ENCODE data around the gene ENOPH1.
"Not testable (repeated sequence)": the region's sequence is repeated elsewhere in the genome, so short reads cannot be mapped to it uniquely, and the experiment has no call there.

The ENOPH1 gene

DNA sequence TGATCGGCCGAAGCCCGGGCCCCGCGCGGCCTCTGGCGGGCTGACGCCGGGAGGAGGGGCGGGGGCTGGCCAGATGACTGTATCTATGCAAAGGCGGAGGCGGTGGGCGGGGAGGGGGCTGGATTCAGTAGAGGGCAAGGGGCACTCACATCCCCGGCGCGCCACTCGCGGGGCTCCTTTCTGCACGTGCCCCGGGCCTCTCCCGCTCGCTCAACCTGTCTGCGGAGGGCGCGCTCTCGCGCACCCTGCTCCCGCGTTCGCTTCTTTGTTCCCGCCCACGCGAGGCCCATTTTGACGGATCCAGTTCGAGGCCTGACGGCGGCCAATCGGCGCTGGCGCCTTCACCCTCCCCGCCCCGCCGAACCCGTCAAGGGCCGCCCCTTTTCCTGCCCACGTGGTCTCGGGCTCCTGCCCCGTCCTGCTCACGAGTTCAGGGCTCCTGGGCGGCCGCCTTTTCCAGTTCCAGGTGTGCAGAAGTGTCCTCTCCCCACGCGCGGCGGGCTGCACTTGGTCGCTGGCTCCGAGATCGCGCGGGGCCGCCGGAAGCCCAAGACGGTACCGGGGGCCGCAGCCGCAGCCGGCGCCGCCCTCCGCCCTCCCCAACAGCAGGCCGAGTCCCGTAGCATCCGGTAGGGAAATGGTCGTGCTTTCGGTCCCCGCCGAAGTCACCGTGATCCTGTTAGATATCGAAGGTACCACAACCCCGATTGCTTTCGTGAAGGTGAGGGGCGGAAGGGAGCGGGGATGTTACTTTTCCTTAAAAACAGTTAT is at the start of gene ENOPH1, which contains the start of gene HNRNPDL:
Gene ENOPH1, plus strand, starts transcription at position 398 of the 771 bp plus-strand sequence. Its CDS starts 240 bp downstream, at position 638.
Gene HNRNPDL, minus strand, starts transcription at position 270 of the 771 bp plus-strand sequence. CDS start 772 bp downstream, outside the sequence.
- DNase-seq: peak; percentile 99

DNA sequence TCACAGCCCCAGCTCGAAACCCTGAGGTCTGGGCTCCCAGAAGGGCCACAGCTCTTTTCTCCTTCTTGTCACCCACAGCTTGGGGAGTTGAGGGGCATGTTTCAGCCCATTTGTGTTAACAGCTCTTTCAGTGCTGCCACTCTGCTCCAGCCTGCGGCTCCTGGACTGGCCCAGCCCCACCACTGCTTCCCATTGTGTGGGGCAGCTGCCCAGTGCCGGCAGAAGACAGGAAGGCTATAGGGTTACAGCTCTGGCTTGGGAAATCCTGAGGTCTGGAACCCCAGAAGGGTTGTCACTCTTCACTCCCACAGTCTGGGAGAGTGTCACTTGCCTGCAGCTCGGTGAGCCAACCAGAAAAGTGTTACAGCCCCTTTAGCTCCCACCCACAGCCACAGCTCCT is 49.6 kb upstream of the ENOPH1 start:
- no peak for DNase-seq

DNA sequence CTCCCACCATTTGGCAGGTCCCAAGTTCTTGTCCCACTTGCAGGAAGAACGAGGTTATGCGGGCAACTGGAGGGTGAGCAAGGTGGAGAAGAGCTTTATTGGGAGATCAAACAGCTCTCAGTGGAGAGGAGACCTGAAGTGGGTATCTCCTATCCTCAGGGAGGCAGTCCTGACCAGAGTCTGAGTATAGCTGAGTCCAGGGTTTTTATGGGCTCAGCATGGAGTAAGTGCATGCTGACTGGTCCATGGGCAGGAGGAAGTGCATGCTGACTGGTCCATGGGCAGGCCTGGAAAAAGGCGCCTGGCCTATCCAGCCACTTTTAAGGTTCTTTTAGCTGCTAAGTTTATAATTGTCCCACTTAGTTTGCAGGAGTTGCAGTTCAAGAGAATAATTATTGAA is 49.2 kb upstream of the ENOPH1 start:
- DNase-seq: no peak

DNA sequence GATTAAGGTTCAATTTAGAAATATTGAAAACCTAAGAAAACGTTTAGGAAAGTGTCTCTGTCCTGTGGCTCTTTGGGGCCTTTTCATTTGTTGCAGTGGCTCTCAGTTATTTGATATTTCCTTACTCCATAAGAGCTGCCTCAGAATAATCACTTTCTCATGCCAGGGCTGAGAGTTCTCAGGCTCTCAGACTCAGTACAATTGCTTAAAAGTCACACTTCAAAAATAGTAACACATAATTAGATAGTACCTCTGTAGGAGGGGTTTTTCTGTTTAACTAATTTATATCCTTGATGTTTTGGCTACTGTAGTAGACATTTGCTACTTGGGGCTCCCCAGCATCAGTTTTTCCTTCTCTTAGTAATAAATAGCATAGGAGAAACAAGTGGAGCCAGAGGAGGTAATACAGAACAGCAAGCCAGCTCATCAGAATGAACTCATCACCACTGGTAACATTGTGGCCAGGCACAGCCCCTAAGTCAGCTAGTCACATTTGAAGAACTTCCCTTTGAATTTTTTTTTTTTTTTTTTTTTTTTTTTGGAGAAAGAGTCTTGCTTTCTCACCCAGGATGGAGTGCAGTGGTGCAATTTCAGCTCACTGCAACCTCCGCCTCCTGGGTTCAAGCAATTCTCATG is 48.6 kb upstream of the ENOPH1 start:
- DNase-seq: no peak

DNA sequence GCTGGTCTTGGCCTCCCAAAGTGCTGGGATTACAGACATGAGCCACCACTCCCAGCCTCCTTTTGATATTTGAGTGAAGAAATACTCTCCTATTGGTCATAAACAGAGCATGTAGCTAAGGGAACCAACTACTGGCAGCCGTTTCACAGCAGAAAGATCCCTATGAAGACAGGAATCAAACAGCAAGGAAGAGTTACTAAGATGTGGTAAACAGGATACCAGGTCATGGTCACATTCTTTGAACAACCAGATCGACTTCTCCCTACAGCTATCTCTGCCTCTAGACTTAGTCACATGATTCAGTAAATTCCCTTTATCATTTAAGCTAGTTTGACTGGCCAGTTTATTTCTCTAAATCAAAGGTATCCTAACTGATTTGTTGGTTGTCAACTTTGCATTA is 47.6 kb upstream of the ENOPH1 start:
- DNase-seq: no peak

DNA sequence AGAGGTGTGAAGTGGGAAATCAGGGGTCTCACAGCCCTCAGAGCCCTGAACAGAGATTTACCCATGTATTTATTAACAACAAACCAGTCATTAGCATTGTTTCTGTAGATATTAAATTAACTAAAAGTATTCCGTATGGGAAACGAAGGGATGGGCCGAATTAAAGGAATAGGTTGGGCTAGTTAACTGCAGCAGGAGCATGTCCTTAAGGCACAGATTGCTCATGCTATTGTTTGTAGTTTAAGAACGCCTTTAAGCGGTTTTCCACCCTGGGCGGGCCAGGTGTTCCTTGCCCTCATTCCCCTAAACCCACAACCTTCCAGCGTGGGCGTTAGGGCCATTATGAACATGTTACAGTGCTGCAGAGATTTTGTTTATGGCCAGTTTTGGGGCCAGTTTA is 44.1 kb upstream of the ENOPH1 start:
- not testable (repeated sequence) for DNase-seq

DNA sequence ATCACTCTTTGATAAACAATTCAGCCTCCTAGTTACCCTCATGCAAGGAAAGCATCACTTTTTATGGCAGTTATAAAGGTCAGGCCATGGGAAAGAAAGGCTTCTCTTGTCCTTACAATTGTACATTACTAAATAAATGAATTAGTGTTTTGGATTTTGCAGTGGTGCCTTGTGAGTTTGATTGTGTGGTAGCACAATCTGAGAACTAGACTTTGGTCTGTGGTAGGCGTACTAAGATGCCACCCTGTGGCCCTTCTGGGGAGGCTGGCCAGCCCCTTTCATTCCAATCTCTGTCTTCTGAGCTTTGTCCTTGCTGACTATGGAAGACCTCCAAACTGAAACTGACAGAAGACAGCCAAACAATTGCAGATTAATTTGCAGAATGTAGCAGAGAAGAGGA is 42.0 kb upstream of the ENOPH1 start:
- DNase-seq: peak; percentile 43

DNA sequence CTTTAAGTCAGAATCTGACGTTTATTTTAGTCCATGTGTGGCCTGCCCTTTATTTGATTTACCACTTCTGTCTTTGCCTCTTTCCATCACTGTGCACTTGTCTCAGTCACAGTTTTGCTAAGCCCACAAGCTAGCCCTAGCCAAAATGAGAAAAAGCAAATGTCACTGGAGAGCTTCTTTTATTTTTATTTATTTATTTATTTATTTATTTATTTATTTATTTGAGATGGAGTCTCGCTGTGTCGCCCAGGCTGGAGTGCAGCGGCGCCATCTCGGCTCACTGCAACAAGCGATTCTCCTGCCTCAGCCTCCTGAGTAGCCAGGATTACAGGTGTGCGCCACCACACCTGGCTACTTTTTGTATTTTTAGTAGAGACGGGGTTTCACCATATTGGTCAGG is 40.3 kb upstream of the ENOPH1 start:
- DNase-seq: not testable (repeated sequence)

DNA sequence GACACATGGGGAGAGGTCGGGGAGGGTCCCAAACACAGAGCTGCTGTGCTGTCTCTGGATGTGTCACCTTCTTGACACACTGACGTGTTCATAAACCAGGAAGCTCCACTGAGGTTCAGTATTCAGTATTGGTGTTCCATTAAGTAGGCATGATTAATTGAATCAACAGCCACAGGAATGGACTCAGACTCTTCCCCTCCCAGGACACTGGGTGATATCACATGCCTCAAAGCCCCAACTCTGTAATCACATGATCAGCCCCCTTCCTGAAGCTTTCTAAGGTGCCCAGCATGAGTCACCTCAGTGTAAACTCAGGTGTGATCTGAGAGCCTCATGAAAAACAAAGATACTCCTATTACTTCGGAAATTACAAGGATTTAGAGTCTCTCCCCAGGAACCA is 35.5 kb upstream of the ENOPH1 start:
- DNase-seq: no peak

DNA sequence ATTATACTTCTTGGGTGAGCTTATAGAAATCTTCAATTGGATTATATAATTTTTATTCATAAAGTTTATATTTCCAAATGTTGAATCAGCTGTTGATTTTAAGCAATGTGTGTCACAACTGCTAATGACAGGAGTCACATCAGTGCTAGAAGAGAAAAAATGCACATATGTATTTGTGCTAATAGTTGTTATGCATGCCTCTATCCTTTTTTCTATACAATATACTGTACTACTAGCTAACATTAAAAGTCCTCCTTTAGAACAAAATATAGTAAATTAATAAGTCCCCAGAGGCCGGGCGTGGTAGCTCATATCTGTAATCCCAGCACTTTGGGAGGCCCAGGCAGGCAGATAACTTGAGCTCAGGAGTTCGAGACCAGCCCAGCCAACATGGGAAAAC is 32.9 kb upstream of the ENOPH1 start:
- DNase-seq: peak; percentile 40

DNA sequence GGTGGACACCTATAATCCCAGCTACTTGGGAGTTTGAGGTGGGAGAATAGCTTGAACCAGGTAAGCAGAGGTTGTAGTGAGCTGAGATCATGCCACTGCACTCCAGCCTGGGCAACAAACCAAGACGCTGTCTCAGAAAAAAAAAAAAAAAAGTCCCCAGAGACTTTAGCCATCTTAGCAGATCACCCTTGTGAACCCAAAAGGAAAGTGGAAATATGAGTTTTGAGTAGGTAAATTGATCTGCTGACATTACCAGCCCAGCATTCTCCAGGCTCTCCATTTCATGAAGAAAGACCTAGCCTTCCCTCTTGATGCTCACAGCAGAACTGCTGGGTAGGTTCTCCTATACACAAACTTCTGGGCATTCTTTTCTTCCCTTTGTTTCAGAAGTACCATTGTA is 32.1 kb upstream of the ENOPH1 start:
- DNase-seq: no peak

DNA sequence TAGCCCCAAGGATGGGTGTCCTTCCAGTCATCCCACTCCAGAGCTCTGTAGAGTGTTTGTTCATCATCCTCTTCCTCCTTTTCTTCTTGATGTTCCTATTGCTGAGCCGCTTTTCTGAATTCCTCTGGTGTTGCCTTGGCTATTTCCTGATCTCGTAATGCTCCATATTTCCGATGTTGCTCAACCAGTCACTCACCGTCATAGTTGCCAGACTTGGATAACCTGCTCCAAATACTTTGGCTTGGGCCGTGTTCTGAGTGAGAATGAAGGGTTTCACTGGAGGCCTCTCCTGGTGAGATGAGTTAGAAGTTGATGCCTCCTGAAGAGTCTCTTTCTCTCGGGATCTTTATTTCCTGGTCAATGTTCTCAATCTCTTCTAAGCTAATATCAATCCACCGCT is 28.8 kb upstream of the ENOPH1 start:
- no peak for DNase-seq

DNA sequence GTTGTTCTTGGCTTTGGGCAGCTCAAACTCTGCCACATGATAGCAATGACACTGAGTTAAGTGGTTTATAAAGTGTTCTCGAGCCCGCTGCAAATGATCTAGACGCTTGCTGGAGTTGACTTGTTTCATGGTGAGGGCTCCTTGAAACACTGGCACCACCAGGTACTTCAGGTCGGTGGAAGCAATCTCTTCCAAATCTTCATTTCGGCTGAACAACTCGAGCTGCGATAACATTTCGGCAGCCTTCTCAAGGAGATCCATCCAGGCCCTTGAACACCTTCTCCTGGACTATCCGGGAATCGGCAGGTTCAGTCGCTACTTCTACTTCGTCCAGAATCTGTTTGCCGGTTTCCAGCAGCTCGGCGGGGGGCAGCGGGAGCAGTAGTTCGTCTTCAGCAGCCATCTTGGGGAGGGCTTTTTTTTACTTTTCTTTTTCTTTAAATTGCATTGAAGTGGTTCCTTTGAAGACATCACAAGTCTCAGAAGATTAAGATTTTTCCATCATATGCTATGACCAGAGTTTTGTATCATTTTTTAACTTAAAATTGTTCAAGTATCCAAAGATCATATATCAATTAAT is 28.1 kb upstream of the ENOPH1 start:
- DNase-seq: no peak

DNA sequence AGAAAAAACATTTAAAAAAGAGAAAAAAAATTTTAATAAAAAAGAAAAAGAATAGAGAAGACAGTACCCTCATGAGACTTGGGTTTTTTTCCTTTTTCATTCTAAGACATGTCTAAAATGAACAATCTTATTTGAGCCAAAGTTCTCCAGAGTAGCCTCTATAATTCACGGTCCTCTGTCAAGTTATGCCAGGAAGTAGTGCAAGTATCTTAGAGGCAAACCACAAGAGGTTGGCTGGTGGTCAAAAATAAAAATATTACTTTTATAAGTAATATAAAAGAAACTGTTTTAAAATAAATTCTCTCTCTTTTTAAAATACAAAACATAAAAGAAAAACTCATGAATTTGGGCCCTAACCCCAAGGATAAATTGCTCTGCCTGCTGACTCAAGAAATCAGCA is 26.7 kb upstream of the ENOPH1 start:
- no peak for DNase-seq

DNA sequence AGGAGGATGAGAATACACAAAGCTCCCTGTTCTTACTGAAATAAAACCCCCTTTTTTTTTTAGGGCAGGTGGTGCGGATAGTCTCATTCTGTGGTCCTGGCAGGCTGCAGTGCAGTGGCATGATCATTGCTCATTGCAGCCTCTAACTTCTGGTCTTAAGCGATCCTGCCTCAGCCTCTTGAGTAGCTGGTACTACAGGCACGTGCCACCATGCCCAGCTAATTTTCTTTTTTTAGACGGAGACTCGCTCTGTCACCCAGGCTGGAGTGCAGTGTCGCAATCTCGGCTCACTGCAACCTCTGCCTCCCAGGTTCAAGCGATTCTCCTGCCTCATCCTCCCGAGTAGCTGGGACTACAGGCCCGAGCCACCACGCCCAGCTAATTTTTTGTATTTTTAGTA is 15.3 kb upstream of the ENOPH1 start:
- not testable (repeated sequence) for DNase-seq

DNA sequence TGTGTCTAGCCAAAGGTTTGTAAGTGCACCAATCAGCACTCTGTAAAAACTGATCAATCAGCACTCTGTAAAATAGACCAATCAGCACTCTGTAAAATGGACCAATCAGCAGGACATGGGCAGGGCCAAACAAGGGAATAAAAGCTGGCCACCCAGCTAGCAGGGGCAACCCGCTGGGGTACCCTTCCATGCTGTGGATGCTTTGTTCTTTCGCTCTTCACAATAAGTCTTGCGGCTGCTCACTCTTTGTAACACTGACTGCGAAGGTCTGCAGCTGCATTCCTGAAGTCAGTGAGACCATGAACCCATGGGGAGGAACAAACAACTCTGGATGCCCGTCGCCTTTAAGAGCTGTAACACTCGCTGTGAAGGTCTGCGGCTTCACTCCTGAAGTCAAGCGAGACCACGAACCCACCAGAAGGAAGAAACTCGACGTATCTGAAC is 14.4 kb upstream of the ENOPH1 start:
- no peak for DNase-seq

DNA sequence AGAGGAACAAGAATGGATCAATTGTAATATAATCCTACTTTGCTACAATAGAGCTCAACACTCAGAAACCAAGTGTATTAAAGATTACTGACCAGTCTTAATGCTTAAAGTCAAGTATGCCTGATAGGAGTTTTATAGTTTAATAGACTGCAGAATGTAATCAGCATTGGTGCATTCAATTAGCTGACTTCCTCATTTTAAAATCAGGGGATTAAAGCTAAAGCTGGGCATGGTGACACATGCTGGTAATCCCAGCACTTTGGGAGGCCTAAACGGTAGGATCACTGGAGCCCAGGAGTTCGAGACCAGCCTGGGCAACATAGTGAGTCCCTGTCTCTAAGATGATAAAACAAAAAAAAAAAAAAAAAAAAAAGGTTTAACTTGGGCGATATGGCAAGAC is 10.9 kb upstream of the ENOPH1 start:
- DNase-seq: peak; percentile 62

DNA sequence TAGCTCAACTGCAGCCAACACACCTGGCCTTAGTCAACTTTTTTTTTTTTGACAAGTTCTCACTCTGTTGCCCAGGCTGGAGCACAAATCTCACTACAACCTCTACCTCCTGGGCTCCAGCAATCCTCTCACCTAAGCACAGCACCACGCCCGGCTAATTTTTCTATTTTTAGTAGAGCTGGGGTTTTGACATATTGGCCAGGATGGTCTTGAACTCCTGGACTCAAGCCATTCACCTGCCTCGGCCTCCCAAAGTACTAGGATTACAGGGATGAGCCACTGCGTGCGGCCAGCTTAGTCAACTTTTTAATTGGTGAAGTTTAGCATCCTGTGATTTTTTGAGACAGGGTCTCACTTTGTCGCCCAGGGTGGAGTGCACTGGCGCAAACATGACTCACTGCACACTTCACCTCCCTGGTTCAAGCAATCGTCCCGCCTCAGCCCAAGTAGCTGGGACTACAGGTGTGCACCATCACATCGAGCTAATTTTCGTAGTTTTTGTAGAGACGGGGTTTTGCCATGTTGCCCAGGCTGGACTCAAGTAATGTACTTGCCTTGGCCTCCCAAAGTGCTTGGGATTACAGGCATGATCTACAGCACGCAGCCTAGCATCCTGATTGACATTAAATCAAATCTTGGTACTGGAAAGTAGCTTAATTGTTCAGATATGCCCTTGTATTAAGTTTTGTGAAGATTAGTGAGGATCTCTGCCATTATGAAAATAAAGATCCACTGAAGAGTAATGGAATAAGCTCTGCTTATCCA is 8.4 kb upstream of the ENOPH1 start:
- DNase-seq: peak; percentile 20

DNA sequence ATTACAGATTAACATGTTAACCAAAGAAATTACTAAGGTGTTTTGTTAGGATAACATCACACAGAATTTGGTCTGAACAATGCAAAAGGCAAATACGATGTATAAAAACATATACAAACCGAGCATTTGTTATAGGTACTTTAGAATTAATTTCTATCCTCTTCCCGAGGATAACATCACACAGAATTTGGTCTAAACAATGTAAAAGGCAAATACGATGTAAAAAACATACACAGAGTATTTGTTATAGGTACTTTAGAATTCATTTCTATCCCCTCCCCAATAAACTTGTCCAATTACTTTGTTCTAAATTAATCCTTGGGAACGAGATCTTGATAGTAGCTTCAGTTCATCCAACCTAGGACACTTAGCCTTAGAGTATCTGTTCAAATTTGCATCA is 7.8 kb upstream of the ENOPH1 start:
- no peak for DNase-seq

DNA sequence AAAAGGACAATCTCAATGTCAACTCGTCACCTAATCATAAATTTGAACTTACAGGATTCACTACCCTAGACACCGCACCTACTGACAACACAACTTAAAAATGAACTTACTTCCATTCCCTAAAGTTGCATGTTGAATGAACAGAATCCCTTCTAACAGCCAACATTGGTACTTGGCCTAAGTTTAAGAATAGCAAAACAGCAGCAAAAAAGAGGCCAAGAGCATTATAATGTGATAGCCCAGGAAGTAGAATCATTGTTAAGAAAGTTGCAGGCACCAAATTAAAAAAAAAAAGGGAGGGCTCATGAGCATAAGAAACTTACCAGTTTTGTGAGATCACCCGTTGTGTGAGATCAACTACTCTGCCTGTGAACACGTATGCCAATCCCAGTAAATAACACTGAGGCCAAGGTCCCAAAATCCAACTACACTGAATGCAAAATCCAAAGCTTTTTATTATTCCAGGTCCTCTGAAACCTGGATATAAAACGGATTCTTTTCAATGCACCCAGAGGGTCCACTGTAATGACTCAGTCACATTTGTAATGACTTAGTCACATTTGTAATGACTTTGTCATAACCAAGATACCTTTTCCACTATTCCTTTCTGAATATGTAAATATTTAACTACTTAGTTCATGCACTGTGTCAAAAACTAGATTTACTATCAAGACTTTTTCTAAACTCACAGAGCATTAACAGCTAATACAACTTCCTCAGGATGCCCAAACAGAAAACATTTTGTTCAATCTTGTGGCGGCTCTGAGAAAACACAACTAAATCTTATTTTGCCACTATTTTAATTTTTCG is 6.9 kb upstream of the ENOPH1 start:
- DNase-seq: peak; percentile 27

DNA sequence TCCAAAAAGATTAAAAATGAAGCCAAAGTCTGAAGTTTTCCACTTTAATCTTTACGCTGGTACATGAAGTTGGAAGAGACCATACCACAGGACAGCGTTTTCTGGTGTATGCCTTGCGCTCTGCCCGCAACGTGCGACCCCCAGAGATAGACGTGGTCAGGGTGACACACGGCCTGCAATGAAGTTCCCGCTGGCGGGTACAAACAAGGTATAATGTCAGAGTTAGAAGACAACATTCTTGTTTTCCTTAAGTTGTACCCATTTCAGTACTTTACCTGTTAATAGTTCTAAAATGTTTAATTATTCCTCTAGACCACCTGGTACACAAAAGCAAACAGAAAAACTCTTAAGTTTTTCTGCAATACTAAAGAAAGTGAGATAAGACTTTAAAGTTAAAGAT is 4.9 kb upstream of the ENOPH1 start:
- no peak for DNase-seq

DNA sequence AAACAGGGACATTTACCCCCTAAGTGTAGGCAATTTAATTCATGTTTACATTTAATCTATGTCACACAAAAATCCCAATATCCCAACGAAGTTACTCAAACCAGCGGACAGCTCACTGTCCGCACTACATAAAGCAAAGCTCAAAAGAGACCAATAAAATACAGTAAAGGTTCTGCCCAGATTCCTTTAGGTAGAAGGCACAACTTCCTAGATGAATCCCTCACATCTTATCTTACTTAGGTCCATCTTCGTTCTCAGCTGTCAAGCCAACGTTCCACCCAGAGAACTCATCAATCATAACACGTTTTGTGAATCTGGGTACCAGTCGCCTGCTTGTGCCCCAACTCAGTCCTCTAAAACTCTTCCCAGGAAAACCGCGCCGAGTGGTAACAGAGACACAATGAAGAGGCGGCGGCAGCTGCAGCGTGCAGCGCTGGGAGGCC is 1.8 kb upstream of the ENOPH1 start:
- no peak for DNase-seq
